Left ventricle myocardium inferior (tissue), 1 donor: ENCODE data around the gene TBL3. TPM values are rescaled to one million over a fixed set of nuclear protein-coding genes. Genes with fewer than 3 reads are reported as not detected.

Source experiments
- DNase-seq: peaks from one replicate; pipeline ENCODE4 v3.0.0-alpha.2; 2020
- H3K27ac ChIP-seq: fragments of 200-600 bp; replicated peaks from 2 replicates; pipeline ENCODE4 v1.8.0; 2021
- H3K27me3 ChIP-seq: fragments of 200-600 bp; 2 replicates; pipeline ENCODE4 v1.8.0; 2021; ENCODE audit warnings: low read depth
- H3K36me3 ChIP-seq: fragments of 200-600 bp; 2 replicates; pipeline ENCODE4 v1.8.0; 2021
- H3K4me1 ChIP-seq: fragments of 200-600 bp; 2 replicates; pipeline ENCODE4 v1.8.0; 2021
- H3K4me3 ChIP-seq: fragments of 200-600 bp; 2 replicates; pipeline ENCODE4 v1.8.0; 2021; ENCODE audit warnings: mild to moderate bottlenecking, moderate library complexity
- H3K9me3 ChIP-seq: fragments of 200-600 bp; replicated peaks from 2 replicates; pipeline ENCODE4 v1.8.0; 2021
- intact Hi-C: fragments of 100-400 bp; cut with micrococcal nuclease; formaldehyde crosslinking; loops from one replicate; pipeline ENCODE4 v1.11.0; 2022
- long read RNA-seq: library from polyadenylated mRNA; unstranded; transcript quantifications from one replicate; pipeline ENCODE4 v2.0.0, GENCODE V29; 2021
- total RNA-seq: library from RNA; stranded (reverse); fragmentation: NEBNext Ultra II Directional; extraction: Animal tissue kit (Norgen Biotek cat#: 25700); gene quantifications from one replicate; pipeline ENCODE4 v1.2.1, GENCODE V29; 2021
- TF ChIP-seq, protein P1 (sequence below): fragments of 200-600 bp; IDR thresholded peaks from 2 replicates; pipeline ENCODE4 v1.8.0; 2021; ENCODE audit warnings: antibody characterized with exemption, mild to moderate bottlenecking, borderline replicate concordance
- donor health status: DM: no; HTN: yes; CAD: no; lungs with severe emphysema.

TBL3 gene
- total RNA-seq: 22.6 TPM
- long read RNA-seq, full-length matches to known transcripts: 85 of 126 reads
- long read RNA-seq, partial matches to known transcripts: 26 of 126 reads
- long read RNA-seq, other reads (novel, unspliced or antisense): 15 of 126 reads

DNA sequence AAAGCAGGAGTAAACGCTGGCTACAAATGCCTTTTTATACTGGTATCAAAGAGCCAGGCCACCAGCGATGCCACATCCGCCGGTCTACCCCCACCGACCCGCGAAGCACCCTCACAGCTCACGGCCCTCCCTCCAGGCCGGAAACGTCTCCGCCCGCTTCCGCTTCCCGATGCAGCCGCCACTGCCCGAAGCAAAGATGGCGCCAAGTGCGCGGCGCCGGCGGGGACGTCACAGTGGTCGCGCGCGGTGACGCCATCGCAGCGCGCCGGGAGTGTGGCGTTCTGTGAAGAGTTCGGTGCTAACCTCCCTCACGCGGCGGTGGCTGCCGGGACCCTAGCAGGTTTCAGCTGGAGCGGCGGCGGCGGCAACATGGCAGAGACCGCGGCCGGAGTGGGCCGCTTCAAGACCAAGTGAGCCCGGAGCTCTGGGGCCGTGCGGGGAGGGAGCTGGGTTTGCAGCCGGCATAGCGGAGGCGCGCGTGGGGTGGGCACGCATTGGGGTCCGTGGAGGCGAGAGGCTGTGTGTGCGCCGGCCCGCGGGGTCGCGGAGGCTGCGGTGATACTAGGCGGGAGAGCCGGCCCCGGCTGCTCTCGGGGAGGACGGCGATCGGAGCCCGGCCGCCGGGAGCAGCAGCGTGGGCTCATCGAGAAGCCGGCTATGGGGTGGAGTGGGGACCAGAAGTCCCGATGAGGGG is at the start of gene TBL3:
Gene TBL3, plus strand, starts transcription at position 258 of the 694 bp plus-strand sequence. Its CDS starts 112 bp downstream, at position 370.
- Histone ChIP-seq H3K27ac (peak within 1 kb of the TSS; percentile 92), H3K4me1 (peaks cover 34% of the 10 kb centered on the region), H3K36me3 (peaks cover 32% of the 10 kb centered on the region), H3K9me3 (no peaks in the 10 kb centered on the region), H3K4me3 (peak within 1 kb of the TSS; percentile 100), H3K27me3 (peaks cover 24% of the 10 kb centered on the region)
- TF ChIP-seq, protein P1, sequence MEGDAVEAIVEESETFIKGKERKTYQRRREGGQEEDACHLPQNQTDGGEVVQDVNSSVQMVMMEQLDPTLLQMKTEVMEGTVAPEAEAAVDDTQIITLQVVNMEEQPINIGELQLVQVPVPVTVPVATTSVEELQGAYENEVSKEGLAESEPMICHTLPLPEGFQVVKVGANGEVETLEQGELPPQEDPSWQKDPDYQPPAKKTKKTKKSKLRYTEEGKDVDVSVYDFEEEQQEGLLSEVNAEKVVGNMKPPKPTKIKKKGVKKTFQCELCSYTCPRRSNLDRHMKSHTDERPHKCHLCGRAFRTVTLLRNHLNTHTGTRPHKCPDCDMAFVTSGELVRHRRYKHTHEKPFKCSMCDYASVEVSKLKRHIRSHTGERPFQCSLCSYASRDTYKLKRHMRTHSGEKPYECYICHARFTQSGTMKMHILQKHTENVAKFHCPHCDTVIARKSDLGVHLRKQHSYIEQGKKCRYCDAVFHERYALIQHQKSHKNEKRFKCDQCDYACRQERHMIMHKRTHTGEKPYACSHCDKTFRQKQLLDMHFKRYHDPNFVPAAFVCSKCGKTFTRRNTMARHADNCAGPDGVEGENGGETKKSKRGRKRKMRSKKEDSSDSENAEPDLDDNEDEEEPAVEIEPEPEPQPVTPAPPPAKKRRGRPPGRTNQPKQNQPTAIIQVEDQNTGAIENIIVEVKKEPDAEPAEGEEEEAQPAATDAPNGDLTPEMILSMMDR: no peak
- peak; percentile 94 for DNase-seq
- intact Hi-C loops: no loop called here

GRCh38 chr16:1922357-1922756 is 49.5 kb upstream of the TBL3 start:
- Histone ChIP-seq H3K4me3 (no peak overlapping the region), H3K27me3 (peaks cover 87% of the 10 kb centered on the region), H3K36me3 (no peaks in the 10 kb centered on the region), H3K9me3 (no peaks in the 10 kb centered on the region), H3K4me1 (peaks cover 13% of the 10 kb centered on the region), H3K27ac (no peak overlapping the region)
- intact Hi-C loops: loop anchor here (10.0 kb wide), 1 partner anchor 58 kb away; no protein-coding TSS in a partner anchor
- TF ChIP-seq, protein P1: no peak
- DNase-seq: no peak

GRCh38 chr16:1923299-1924034 is 48.4 kb upstream of the TBL3 start:
- Histone ChIP-seq H3K4me1 (peaks cover 10% of the 10 kb centered on the region), H3K4me3 (no peak overlapping the region)

GRCh38 chr16:1924095-1924494 is 47.8 kb upstream of the TBL3 start:
- TF ChIP-seq, protein P1: no peak
- H3K27ac ChIP-seq: no peak overlapping the region
- H3K36me3 ChIP-seq: no peaks in the 10 kb centered on the region
- H3K9me3 ChIP-seq: no peaks in the 10 kb centered on the region
- no peak overlapping the region for H3K4me3 ChIP-seq
- H3K4me1 ChIP-seq: peaks cover 9% of the 10 kb centered on the region
- H3K27me3 ChIP-seq: peaks cover 71% of the 10 kb centered on the region
- DNase-seq: no peak
- intact Hi-C loops: loop anchor here (10.0 kb wide), 1 partner anchor 59 kb away; no protein-coding TSS in a partner anchor

More at GRCh38 chr16:1923299-1924034, 48.4 kb upstream of the TBL3 start:
- intact Hi-C loops: loop anchor here (10.0 kb wide), 1 partner anchor 59 kb away; no protein-coding TSS in a partner anchor
- TF ChIP-seq, protein P1: no peak
- peaks cover 77% of the 10 kb centered on the region for H3K27me3 ChIP-seq
- H3K36me3 ChIP-seq: no peaks in the 10 kb centered on the region
- H3K9me3 ChIP-seq: no peaks in the 10 kb centered on the region
- DNase-seq: no peak
- H3K27ac ChIP-seq: no peak overlapping the region

DNA sequence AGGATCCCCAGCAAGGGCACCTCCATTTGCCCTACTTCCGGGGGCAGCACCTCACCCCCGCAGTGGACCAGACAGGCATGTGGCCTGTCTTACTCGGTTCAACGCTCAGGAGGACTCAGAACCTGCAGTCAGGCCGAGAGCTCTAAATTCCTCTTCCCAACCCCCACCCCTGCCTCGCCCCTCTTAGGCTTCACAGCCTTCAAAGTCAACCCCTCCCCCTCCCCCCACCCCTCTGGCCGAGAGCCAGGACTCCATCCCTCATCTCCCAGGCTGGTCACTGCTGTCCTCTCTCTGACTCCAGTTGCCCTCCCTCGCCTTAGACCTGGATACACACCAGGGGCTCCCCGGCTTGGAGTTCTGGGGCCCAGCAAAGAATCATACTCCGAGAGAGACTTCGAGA is 45.6 kb upstream of the TBL3 start:
- Histone ChIP-seq H3K27me3 (peaks cover 49% of the 10 kb centered on the region), H3K27ac (no peak overlapping the region), H3K9me3 (no peaks in the 10 kb centered on the region), H3K4me1 (peaks cover 19% of the 10 kb centered on the region), H3K36me3 (no peaks in the 10 kb centered on the region), H3K4me3 (no peak overlapping the region)
- TF ChIP-seq, protein P1: no peak
- intact Hi-C loops: loop anchor here (10.0 kb wide), 1 partner anchor 61 kb away; no protein-coding TSS in a partner anchor
- no peak for DNase-seq
